ENCODE measurements around the gene PRG3. TPM values are rescaled to one million over a fixed set of nuclear protein-coding genes. Genes with fewer than 3 reads are reported as not detected.

Gene PRG3
- total RNA-seq, 1 experiment from 2014 or later = not detected

- TF ChIP-seq, protein P1, sequence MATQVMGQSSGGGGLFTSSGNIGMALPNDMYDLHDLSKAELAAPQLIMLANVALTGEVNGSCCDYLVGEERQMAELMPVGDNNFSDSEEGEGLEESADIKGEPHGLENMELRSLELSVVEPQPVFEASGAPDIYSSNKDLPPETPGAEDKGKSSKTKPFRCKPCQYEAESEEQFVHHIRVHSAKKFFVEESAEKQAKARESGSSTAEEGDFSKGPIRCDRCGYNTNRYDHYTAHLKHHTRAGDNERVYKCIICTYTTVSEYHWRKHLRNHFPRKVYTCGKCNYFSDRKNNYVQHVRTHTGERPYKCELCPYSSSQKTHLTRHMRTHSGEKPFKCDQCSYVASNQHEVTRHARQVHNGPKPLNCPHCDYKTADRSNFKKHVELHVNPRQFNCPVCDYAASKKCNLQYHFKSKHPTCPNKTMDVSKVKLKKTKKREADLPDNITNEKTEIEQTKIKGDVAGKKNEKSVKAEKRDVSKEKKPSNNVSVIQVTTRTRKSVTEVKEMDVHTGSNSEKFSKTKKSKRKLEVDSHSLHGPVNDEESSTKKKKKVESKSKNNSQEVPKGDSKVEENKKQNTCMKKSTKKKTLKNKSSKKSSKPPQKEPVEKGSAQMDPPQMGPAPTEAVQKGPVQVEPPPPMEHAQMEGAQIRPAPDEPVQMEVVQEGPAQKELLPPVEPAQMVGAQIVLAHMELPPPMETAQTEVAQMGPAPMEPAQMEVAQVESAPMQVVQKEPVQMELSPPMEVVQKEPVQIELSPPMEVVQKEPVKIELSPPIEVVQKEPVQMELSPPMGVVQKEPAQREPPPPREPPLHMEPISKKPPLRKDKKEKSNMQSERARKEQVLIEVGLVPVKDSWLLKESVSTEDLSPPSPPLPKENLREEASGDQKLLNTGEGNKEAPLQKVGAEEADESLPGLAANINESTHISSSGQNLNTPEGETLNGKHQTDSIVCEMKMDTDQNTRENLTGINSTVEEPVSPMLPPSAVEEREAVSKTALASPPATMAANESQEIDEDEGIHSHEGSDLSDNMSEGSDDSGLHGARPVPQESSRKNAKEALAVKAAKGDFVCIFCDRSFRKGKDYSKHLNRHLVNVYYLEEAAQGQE (IDR thresholded peaks at IDR 0.05; ENCODE audit: insufficient read depth in 1 of 2, low read depth in 2 of 2, low read length in 1 of 2) = no peak
- no peak for TF ChIP-seq POLR2AphosphoS5 (IDR thresholded peaks at IDR 0.05; ENCODE audit: low read depth, low read length)
- TF ChIP-seq, protein P2, sequence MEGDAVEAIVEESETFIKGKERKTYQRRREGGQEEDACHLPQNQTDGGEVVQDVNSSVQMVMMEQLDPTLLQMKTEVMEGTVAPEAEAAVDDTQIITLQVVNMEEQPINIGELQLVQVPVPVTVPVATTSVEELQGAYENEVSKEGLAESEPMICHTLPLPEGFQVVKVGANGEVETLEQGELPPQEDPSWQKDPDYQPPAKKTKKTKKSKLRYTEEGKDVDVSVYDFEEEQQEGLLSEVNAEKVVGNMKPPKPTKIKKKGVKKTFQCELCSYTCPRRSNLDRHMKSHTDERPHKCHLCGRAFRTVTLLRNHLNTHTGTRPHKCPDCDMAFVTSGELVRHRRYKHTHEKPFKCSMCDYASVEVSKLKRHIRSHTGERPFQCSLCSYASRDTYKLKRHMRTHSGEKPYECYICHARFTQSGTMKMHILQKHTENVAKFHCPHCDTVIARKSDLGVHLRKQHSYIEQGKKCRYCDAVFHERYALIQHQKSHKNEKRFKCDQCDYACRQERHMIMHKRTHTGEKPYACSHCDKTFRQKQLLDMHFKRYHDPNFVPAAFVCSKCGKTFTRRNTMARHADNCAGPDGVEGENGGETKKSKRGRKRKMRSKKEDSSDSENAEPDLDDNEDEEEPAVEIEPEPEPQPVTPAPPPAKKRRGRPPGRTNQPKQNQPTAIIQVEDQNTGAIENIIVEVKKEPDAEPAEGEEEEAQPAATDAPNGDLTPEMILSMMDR (IDR thresholded peaks at IDR 0.05) = no peak
- no peak for TF ChIP-seq SIN3A (IDR thresholded peaks at IDR 0.05; ENCODE audit: borderline replicate concordance, insufficient read depth, low read depth, low read length)
- TF ChIP-seq TCF7L2 (IDR thresholded peaks at IDR 0.05; ENCODE audit: low read depth, low read length) = no peak
- Histone ChIP-seq H3K36me3 (ENCODE audit: control insufficient read depth, insufficient read depth, low read length) (no peaks in the 10 kb centered on the region), H3K4me1 (ENCODE audit: control insufficient read depth, insufficient read depth, low read length) (no peaks in the 10 kb centered on the region), H3K27ac (ENCODE audit: low read length) (no peak overlapping the region), H3K4me3 (ENCODE audit: low read depth in 2 of 2, low read length in 2 of 2) (no peak overlapping the region), H3K9me3 (ENCODE audit: control insufficient read depth, insufficient read depth, low read depth, low read length) (no peaks in the 10 kb centered on the region), H3K27me3 (ENCODE audit: control insufficient read depth, insufficient read depth, low read length) (no peaks in the 10 kb centered on the region)
- in situ Hi-C loops (cut with HindIII; ENCODE audit: low pct_unique_long_range_greater_than_20kb, low sequenced_read_pairs) (no loop called here), intact Hi-C loops (cut with micrococcal nuclease; ENCODE audit: unreplicated experiment) (no loop called here)
- DNase-seq (ENCODE audit: low read depth, low spot score) (no peak), ATAC-seq (no peak)
- BruUV-seq (replicated peaks) = no TSS peak
- ChIA-PET POLR2A (no interaction called here), CTCF (no interaction called here)
These were observed 28.6 kb upstream of the PRG3 start for GRCh38 chr11:57409321-57410100.

DNA sequence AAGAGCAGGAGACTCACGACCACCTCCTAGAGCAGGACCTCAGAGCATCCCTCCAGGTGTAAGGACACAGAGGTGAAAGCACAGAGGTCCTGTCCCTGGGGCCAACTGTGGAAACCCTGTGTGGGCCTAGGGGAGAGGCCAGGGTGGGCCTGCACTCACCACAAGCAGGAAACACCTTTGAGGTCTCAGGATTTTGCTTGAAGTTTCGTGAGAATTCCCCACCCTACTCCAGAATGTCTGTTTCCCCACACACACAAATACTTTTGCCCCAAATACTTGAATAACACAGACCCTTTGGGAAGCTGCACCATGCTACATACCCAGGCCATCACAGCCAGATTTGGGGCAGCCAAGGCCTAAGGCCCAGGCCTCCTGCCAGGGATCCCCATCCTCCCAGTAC is 27.8 kb upstream of the PRG3 start:
- in situ Hi-C loops (cut with HindIII; ENCODE audit: low pct_unique_long_range_greater_than_20kb, low sequenced_read_pairs) (no loop called here), intact Hi-C loops (cut with micrococcal nuclease; ENCODE audit: unreplicated experiment) (no loop called here)
- Histone ChIP-seq H3K27ac (ENCODE audit: low read length) (no peak overlapping the region), H3K4me1 (ENCODE audit: control insufficient read depth, insufficient read depth, low read length) (no peaks in the 10 kb centered on the region), H3K4me3 (ENCODE audit: low read depth in 2 of 2, low read length in 2 of 2) (no peak overlapping the region), H3K36me3 (ENCODE audit: control insufficient read depth, insufficient read depth, low read length) (no peaks in the 10 kb centered on the region), H3K27me3 (ENCODE audit: control insufficient read depth, insufficient read depth, low read length) (no peaks in the 10 kb centered on the region), H3K9me3 (ENCODE audit: control insufficient read depth, insufficient read depth, low read depth, low read length) (no peaks in the 10 kb centered on the region)
- TF ChIP-seq POLR2AphosphoS5 (IDR thresholded peaks at IDR 0.05; ENCODE audit: low read depth, low read length) = no peak
- TF ChIP-seq, protein P2 (IDR thresholded peaks at IDR 0.05) = no peak
- TF ChIP-seq, protein P1 (IDR thresholded peaks at IDR 0.05; ENCODE audit: insufficient read depth in 1 of 2, low read depth in 2 of 2, low read length in 1 of 2) = no peak
- no peak for TF ChIP-seq SIN3A (IDR thresholded peaks at IDR 0.05; ENCODE audit: borderline replicate concordance, insufficient read depth, low read depth, low read length)
- no peak for TF ChIP-seq TCF7L2 (IDR thresholded peaks at IDR 0.05; ENCODE audit: low read depth, low read length)
- ChIA-PET POLR2A (no interaction called here), CTCF (no interaction called here)
- no TSS peak for BruUV-seq (replicated peaks)
- no peak for DNase-seq (ENCODE audit: low read depth, low spot score)
- no peak for ATAC-seq

Measured in Panc1 (cell line).